ENCODE results near the gene TMX4. TPM values are rescaled to one million over a fixed set of nuclear protein-coding genes. Genes with fewer than 3 reads are reported as not detected.
"Not testable (repeated sequence)": the region's sequence is repeated elsewhere in the genome, so short reads cannot be mapped to it uniquely, and the experiment has no call there.

Gene TMX4
- total RNA-seq, 1 experiment from 2014 or later, result 12.3 TPM

- H2AFZ ChIP-seq (ENCODE audit: low read length), result no peak overlapping the region
- DNase-seq (peak; percentile 53), ATAC-seq (peak; percentile 81)
- no peak overlapping the region for H3K27ac ChIP-seq (ENCODE audit: low read length)
- H3K36me3 ChIP-seq (ENCODE audit: low read depth, low read length), result no peaks in the 10 kb centered on the region
- no peaks in the 10 kb centered on the region for H3K79me2 ChIP-seq (ENCODE audit: low read length)
- no peaks in the 10 kb centered on the region for H4K20me1 ChIP-seq (ENCODE audit: low read length)
- H3K27me3 ChIP-seq (ENCODE audit: low read length), result peaks cover 3% of the 10 kb centered on the region; the same call in 1 of the 2 replicates
- H3K9me2 ChIP-seq (replicated peaks; ENCODE audit: low read length), result no peaks in the 10 kb centered on the region
- H3F3A ChIP-seq (ENCODE audit: low read length, unreplicated experiment), result no peaks in the 10 kb centered on the region
- H3K9me3 ChIP-seq (ENCODE audit: low read length), result no peaks in the 10 kb centered on the region
- no peak for TF ChIP-seq EZH2 (IDR thresholded peaks at IDR 0.05; ENCODE audit: low read length, unreplicated experiment)
- no peak for TF ChIP-seq EZH2phosphoT487 (IDR thresholded peaks at IDR 0.05; ENCODE audit: borderline replicate concordance, low read length)
- no peaks in the 10 kb centered on the region for H3K4me1 ChIP-seq (ENCODE audit: insufficient read depth, low read length)
- ChIA-PET POLR2A (ENCODE audit: unreplicated experiment) (no interaction called here), CTCF (no interaction called here)
- no peak overlapping the region for H3K4me2 ChIP-seq (ENCODE audit: low read length)
- no TSS peak for BruUV-seq (replicated peaks)
- intact Hi-C loops (cut with micrococcal nuclease), result no loop called here
- H3K4me3 ChIP-seq (ENCODE audit: low read length), result no peak overlapping the region
- no peak overlapping the region for H3K9ac ChIP-seq (ENCODE audit: low read length)
Measured at GRCh38 chr20:7967199-7967844, 52.2 kb downstream of the TMX4 start.

GRCh38 chr20:7966176-7966575 is 53.4 kb downstream of the TMX4 start:
- Histone ChIP-seq H3K4me1 (ENCODE audit: insufficient read depth, low read length) (no peaks in the 10 kb centered on the region), H3K9me2 (replicated peaks; ENCODE audit: low read length) (no peaks in the 10 kb centered on the region), H3K9ac (ENCODE audit: low read length) (no peak overlapping the region), H3F3A (ENCODE audit: low read length, unreplicated experiment) (no peaks in the 10 kb centered on the region), H3K27ac (ENCODE audit: low read length) (no peak overlapping the region), H3K4me3 (ENCODE audit: low read length) (no peak overlapping the region), H2AFZ (ENCODE audit: low read length) (no peak overlapping the region), H3K9me3 (ENCODE audit: low read length) (no peaks in the 10 kb centered on the region), H3K36me3 (ENCODE audit: low read depth, low read length) (no peaks in the 10 kb centered on the region), H3K27me3 (ENCODE audit: low read length) (peaks cover 3% of the 10 kb centered on the region; the same call in 1 of the 2 replicates), H3K79me2 (ENCODE audit: low read length) (no peaks in the 10 kb centered on the region), H3K4me2 (ENCODE audit: low read length) (no peak overlapping the region), H4K20me1 (ENCODE audit: low read length) (no peaks in the 10 kb centered on the region)
- no peak for TF ChIP-seq EZH2phosphoT487 (IDR thresholded peaks at IDR 0.05; ENCODE audit: borderline replicate concordance, low read length)
- TF ChIP-seq, protein P1, sequence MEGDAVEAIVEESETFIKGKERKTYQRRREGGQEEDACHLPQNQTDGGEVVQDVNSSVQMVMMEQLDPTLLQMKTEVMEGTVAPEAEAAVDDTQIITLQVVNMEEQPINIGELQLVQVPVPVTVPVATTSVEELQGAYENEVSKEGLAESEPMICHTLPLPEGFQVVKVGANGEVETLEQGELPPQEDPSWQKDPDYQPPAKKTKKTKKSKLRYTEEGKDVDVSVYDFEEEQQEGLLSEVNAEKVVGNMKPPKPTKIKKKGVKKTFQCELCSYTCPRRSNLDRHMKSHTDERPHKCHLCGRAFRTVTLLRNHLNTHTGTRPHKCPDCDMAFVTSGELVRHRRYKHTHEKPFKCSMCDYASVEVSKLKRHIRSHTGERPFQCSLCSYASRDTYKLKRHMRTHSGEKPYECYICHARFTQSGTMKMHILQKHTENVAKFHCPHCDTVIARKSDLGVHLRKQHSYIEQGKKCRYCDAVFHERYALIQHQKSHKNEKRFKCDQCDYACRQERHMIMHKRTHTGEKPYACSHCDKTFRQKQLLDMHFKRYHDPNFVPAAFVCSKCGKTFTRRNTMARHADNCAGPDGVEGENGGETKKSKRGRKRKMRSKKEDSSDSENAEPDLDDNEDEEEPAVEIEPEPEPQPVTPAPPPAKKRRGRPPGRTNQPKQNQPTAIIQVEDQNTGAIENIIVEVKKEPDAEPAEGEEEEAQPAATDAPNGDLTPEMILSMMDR (conservative IDR thresholded peaks at IDR 0.05; ENCODE audit: low read depth, low read length), result no peak
- no peak for TF ChIP-seq EZH2 (IDR thresholded peaks at IDR 0.05; ENCODE audit: low read length, unreplicated experiment)
- intact Hi-C loops (cut with micrococcal nuclease), result no loop called here
- ChIA-PET POLR2A (ENCODE audit: unreplicated experiment) (no interaction called here), CTCF (no interaction called here)
- no peak for ATAC-seq
- no peak for DNase-seq
- no TSS peak for BruUV-seq (replicated peaks)

DNA sequence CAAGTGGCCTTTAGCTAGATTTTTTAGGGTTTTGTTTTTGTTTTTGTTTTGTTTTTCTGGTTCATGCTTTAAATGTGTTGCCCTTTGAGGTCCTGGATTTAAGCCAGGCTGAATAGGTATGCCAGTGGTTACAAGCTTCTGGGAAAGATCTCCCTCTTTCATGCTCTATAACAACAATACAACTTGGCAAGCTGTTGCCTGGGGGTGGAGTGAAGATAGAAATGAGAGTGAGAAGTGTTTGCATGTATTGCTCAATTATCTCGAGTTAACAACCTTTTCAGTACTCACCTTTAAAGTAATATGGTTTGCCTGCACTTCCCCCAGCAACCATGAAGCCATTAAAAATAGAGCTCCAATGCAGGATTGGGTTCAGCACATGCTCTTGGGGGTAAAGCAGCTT is 60.1 kb downstream of the TMX4 start:
- Histone ChIP-seq H3K9me2 (replicated peaks; ENCODE audit: low read length) (no peaks in the 10 kb centered on the region), H3K9ac (ENCODE audit: low read length) (no peak overlapping the region), H3K4me3 (ENCODE audit: low read length) (no peak overlapping the region), H2AFZ (ENCODE audit: low read length) (no peak overlapping the region), H3K4me1 (ENCODE audit: insufficient read depth, low read length) (no peaks in the 10 kb centered on the region), H3K4me2 (ENCODE audit: low read length) (no peak overlapping the region), H4K20me1 (ENCODE audit: low read length) (no peaks in the 10 kb centered on the region), H3K9me3 (ENCODE audit: low read length) (no peaks in the 10 kb centered on the region), H3F3A (ENCODE audit: low read length, unreplicated experiment) (no peaks in the 10 kb centered on the region), H3K36me3 (ENCODE audit: low read depth, low read length) (no peaks in the 10 kb centered on the region), H3K27me3 (ENCODE audit: low read length) (peaks cover 20% of the 10 kb centered on the region; the same call in 1 of the 2 replicates), H3K27ac (ENCODE audit: low read length) (no peak overlapping the region), H3K79me2 (ENCODE audit: low read length) (no peaks in the 10 kb centered on the region)
- no TSS peak for BruUV-seq (replicated peaks)
- intact Hi-C loops (cut with micrococcal nuclease), result no loop called here
- ATAC-seq (no peak), DNase-seq (no peak)
- ChIA-PET POLR2A (ENCODE audit: unreplicated experiment) (no interaction called here), CTCF (no interaction called here)
- TF ChIP-seq EZH2 (IDR thresholded peaks at IDR 0.05; ENCODE audit: low read length, unreplicated experiment), result no peak
- TF ChIP-seq, protein P1 (conservative IDR thresholded peaks at IDR 0.05; ENCODE audit: low read depth, low read length), result no peak
- TF ChIP-seq EZH2phosphoT487 (IDR thresholded peaks at IDR 0.05; ENCODE audit: borderline replicate concordance, low read length), result no peak

- H3K4me2 ChIP-seq (ENCODE audit: low read length); H3K9ac ChIP-seq (ENCODE audit: low read length); H3K9me2 ChIP-seq (replicated peaks; ENCODE audit: low read length); POLR2A ChIA-PET (ENCODE audit: unreplicated experiment); H4K20me1 ChIP-seq (ENCODE audit: low read length); H3F3A ChIP-seq (ENCODE audit: low read length, unreplicated experiment); CTCF ChIA-PET; H3K79me2 ChIP-seq (ENCODE audit: low read length); H3K9me3 ChIP-seq (ENCODE audit: low read length); DNase-seq; H2AFZ ChIP-seq (ENCODE audit: low read length); H3K4me3 ChIP-seq (ENCODE audit: low read length); H3K36me3 ChIP-seq (ENCODE audit: low read depth, low read length); H3K4me1 ChIP-seq (ENCODE audit: insufficient read depth, low read length); H3K27ac ChIP-seq (ENCODE audit: low read length); BruUV-seq (replicated peaks); intact Hi-C loops (cut with micrococcal nuclease); ATAC-seq: not testable (repeated sequence)
- H3K27me3 ChIP-seq (ENCODE audit: low read length), result peaks cover 17% of the 10 kb centered on the region; the same call in 1 of the 2 replicates
Measured at GRCh38 chr20:7956561-7956960, 63.0 kb downstream of the TMX4 start.

Data from PC-3 (cell line).